HEK293 (cell line): ENCODE measurements around the gene FOXC2.

ENCODE experiments used
- CTCF ChIA-PET: fragments of 350-600 bp; formaldehyde crosslinking; extraction: SDS; loops from one replicate; lab custom pipeline; 2021; ENCODE audit warnings: antibody characterized with exemption; lab: Yijun Ruan, JAX
- POLR2A ChIA-PET: fragments of 300-600 bp; formaldehyde crosslinking; extraction: SDS; loops from one replicate; lab custom pipeline; 2020; ENCODE audit warnings: antibody characterized with exemption, inconsistent platforms; lab: Yijun Ruan, JAX
- H3K27ac ChIP-seq: fragments of 200-500 bp; sonication (Bioruptor generic); 2 replicates; pipeline ENCODE4 v1.5.1; 2014; ENCODE audit warnings: low read depth, low read length, control low read depth, inconsistent platforms; ENCODE audit errors: extremely low read depth
- H3K36me3 ChIP-seq, 2 experiments: fragments of 200-500 bp in 1 of 2; sonication (Bioruptor generic) in 1 of 2; 1 replicate in 1 of 2; 2 replicates in 1 of 2; pipeline ENCODE4 v1.5.1; 2014 to 2017; ENCODE audit warnings: inconsistent platforms in 2 of 2, low read length in 2 of 2; ENCODE audit not compliant: control insufficient read depth in 2 of 2, insufficient read depth in 1 of 2
- H3K4me1 ChIP-seq: fragments of 200-500 bp; sonication (Bioruptor generic); 2 replicates; pipeline ENCODE4 v1.5.1; 2014; ENCODE audit warnings: mild to moderate bottlenecking, low read length, inconsistent platforms; ENCODE audit not compliant: control insufficient read depth, insufficient read depth
- H3K4me3 ChIP-seq: 2 replicates; pipeline ENCODE4 v1.5.1; 2011; ENCODE audit warnings: low read depth, mild to moderate bottlenecking, control low read depth, low read length, moderate library complexity
- H3K9me3 ChIP-seq: fragments of 200-500 bp; sonication (Bioruptor generic); 2 replicates; pipeline ENCODE4 v1.5.1; 2014; ENCODE audit warnings: low read depth, low read length, inconsistent platforms; ENCODE audit not compliant: control insufficient read depth, insufficient read depth
- BCL11B ChIP-seq: fragments of 450-650 bp; formaldehyde crosslinking; IDR thresholded peaks from 2 replicates; pipeline ENCODE4 v1.5.1; 2016; ENCODE audit warnings: low read depth, missing biosample characterization, missing genetic modification characterization
- FEZF1 ChIP-seq: fragments of 450-650 bp; formaldehyde crosslinking; IDR thresholded peaks from 2 replicates; pipeline ENCODE4 v1.5.1; 2016; ENCODE audit warnings: missing biosample characterization, missing genetic modification characterization
- GLI2 ChIP-seq: fragments of 450-650 bp; formaldehyde crosslinking; IDR thresholded peaks from 2 replicates; pipeline ENCODE4; 2017; ENCODE audit warnings: missing biosample characterization, missing genetic modification characterization, low read depth, borderline replicate concordance
- HIC1 ChIP-seq: fragments of 450-650 bp; formaldehyde crosslinking; IDR thresholded peaks from 2 replicates; pipeline ENCODE4 v1.5.1; 2016; ENCODE audit warnings: missing biosample characterization, missing genetic modification characterization
- ZBTB1 ChIP-seq: fragments of 450-650 bp; formaldehyde crosslinking; IDR thresholded peaks from 2 replicates; pipeline ENCODE4 v1.5.1; 2016; ENCODE audit warnings: missing biosample characterization, missing genetic modification characterization
- ZBTB17 ChIP-seq: fragments of 450-650 bp; formaldehyde crosslinking; IDR thresholded peaks from 2 replicates; pipeline ENCODE4 v1.5.1; 2016; ENCODE audit warnings: missing biosample characterization, missing genetic modification characterization
- ZBTB21 ChIP-seq: fragments of 450-650 bp; formaldehyde crosslinking; IDR thresholded peaks from 2 replicates; pipeline ENCODE4 v1.5.1; 2017; ENCODE audit warnings: missing biosample characterization, missing genetic modification characterization
- ZEB2 ChIP-seq: fragments of 450-650 bp; formaldehyde crosslinking; IDR thresholded peaks from 2 replicates; pipeline ENCODE4 v1.5.1; 2016; ENCODE audit warnings: missing biosample characterization, missing genetic modification characterization
- ZFP37 ChIP-seq: fragments of 450-650 bp; formaldehyde crosslinking; IDR thresholded peaks from 2 replicates; pipeline ENCODE4 v1.5.1; 2016; ENCODE audit warnings: missing biosample characterization, missing genetic modification characterization
- ZFP69B ChIP-seq: fragments of 450-650 bp; formaldehyde crosslinking; IDR thresholded peaks from 2 replicates; pipeline ENCODE4 v1.5.1; 2016; ENCODE audit warnings: missing biosample characterization, missing genetic modification characterization
- ZNF169 ChIP-seq: fragments of 450-650 bp; formaldehyde crosslinking; IDR thresholded peaks from 2 replicates; pipeline ENCODE4 v1.5.1; 2016; ENCODE audit warnings: missing biosample characterization, missing genetic modification characterization
- ZNF184 ChIP-seq: fragments of 450-650 bp; IDR thresholded peaks from 2 replicates; pipeline ENCODE4 v1.5.1; 2018; ENCODE audit warnings: missing biosample characterization, mild to moderate bottlenecking, missing genetic modification characterization
- ZNF19 ChIP-seq: fragments of 450-650 bp; formaldehyde crosslinking; IDR thresholded peaks from 2 replicates; pipeline ENCODE4; 2016; ENCODE audit warnings: missing biosample characterization, missing genetic modification characterization, low read depth
- ZNF26 ChIP-seq: fragments of 450-650 bp; formaldehyde crosslinking; IDR thresholded peaks from 2 replicates; pipeline ENCODE4 v1.5.1; 2016; ENCODE audit warnings: missing biosample characterization, missing genetic modification characterization
- ZNF266 ChIP-seq: fragments of 450-650 bp; formaldehyde crosslinking; IDR thresholded peaks from 2 replicates; pipeline ENCODE4 v1.5.1; 2016; ENCODE audit warnings: missing biosample characterization, missing genetic modification characterization, low read depth
- ZNF394 ChIP-seq: fragments of 450-650 bp; formaldehyde crosslinking; IDR thresholded peaks from 2 replicates; pipeline ENCODE4 v1.5.1; 2016; ENCODE audit warnings: missing biosample characterization, missing genetic modification characterization, mild to moderate bottlenecking, moderate library complexity, borderline replicate concordance
- ZNF426 ChIP-seq: fragments of 450-650 bp; formaldehyde crosslinking; IDR thresholded peaks from 2 replicates; pipeline ENCODE4 v1.5.1; 2017; ENCODE audit warnings: missing biosample characterization, missing genetic modification characterization, mild to moderate bottlenecking, inconsistent platforms, moderate library complexity
- ZNF48 ChIP-seq: fragments of 450-650 bp; formaldehyde crosslinking; IDR thresholded peaks from 2 replicates; pipeline ENCODE4 v1.5.1; 2016; ENCODE audit warnings: missing biosample characterization, missing genetic modification characterization
- ZNF530 ChIP-seq: fragments of 450-650 bp; formaldehyde crosslinking; IDR thresholded peaks from 2 replicates; pipeline ENCODE4 v1.5.1; 2016; ENCODE audit warnings: low read depth, missing biosample characterization, missing genetic modification characterization
- ZNF561 ChIP-seq: fragments of 450-650 bp; IDR thresholded peaks from 2 replicates; pipeline ENCODE4 v1.5.1; 2018; ENCODE audit warnings: missing biosample characterization, missing genetic modification characterization, borderline replicate concordance
- ZNF624 ChIP-seq: fragments of 450-650 bp; formaldehyde crosslinking; IDR thresholded peaks from 2 replicates; pipeline ENCODE4 v1.5.1; 2017; ENCODE audit warnings: missing biosample characterization, missing genetic modification characterization
- ZNF629 ChIP-seq: fragments of 450-650 bp; formaldehyde crosslinking; IDR thresholded peaks from 2 replicates; pipeline ENCODE4 v1.5.1; 2017; ENCODE audit warnings: missing biosample characterization, missing genetic modification characterization
- ZNF654 ChIP-seq: fragments of 450-650 bp; formaldehyde crosslinking; IDR thresholded peaks from 2 replicates; pipeline ENCODE4 v1.5.1; 2016; ENCODE audit warnings: low read depth, missing biosample characterization, missing genetic modification characterization
- ZNF658 ChIP-seq: fragments of 450-650 bp; formaldehyde crosslinking; IDR thresholded peaks from 2 replicates; pipeline ENCODE4; 2016; ENCODE audit warnings: missing biosample characterization, missing genetic modification characterization
- ZNF776 ChIP-seq: fragments of 450-650 bp; formaldehyde crosslinking; IDR thresholded peaks from 2 replicates; pipeline ENCODE4 v1.5.0; 2017; ENCODE audit warnings: missing biosample characterization, missing genetic modification characterization, borderline replicate concordance

FOXC2 gene

GRCh38 chr16:86549893-86550190, 16.8 kb upstream of the FOXC2 start (continued):
- no peak for TF ChIP-seq ZNF426 (tag by site-specific recombination)
- no peak for TF ChIP-seq ZNF394
- TF ChIP-seq HIC1 (tag by site-specific recombination), result no peak
- no peak for TF ChIP-seq ZBTB21 (tag by site-specific recombination)
- TF ChIP-seq ZFP37 (tag by site-specific recombination), result no peak

DNA sequence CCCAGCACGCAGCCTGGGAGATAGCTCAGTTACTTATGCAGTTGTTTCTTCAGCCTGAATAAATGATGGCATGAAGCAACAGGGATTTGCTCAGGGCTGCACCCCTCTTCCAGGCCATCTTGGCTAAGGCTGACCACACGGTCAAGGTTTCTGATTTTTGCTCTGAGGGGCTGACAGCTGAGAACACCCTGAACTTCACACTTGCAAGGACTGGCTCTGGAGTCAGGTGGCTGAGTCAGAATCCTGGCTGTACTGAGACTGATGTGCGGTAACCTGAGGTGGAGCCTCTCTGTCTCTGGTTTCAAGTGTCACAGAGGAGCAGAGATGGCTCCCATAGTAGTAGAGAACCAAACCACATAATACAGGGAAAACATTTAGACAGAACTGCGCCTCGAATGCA, 16.3 kb upstream of the FOXC2 start:
- TF ChIP-seq ZNF48 (tag by site-specific recombination) (no peak), ZEB2 (tag by site-specific recombination) (no peak), ZBTB17 (tag by site-specific recombination) (no peak)
- Histone ChIP-seq H3K4me3 (no peak overlapping the region), H3K27ac (no peak overlapping the region), H3K36me3 (peaks cover 11 to 84% of the 10 kb centered on the region in 2 experiments), H3K4me1 (no peaks in the 10 kb centered on the region), H3K9me3 (no peaks in the 10 kb centered on the region)
- CTCF ChIA-PET, result interaction anchor here (0.9 kb wide), 1 partner anchor 729 kb away, joined by 3 read pairs; no protein-coding TSS in a partner anchor
- POLR2A ChIA-PET, result no interaction called here

DNA sequence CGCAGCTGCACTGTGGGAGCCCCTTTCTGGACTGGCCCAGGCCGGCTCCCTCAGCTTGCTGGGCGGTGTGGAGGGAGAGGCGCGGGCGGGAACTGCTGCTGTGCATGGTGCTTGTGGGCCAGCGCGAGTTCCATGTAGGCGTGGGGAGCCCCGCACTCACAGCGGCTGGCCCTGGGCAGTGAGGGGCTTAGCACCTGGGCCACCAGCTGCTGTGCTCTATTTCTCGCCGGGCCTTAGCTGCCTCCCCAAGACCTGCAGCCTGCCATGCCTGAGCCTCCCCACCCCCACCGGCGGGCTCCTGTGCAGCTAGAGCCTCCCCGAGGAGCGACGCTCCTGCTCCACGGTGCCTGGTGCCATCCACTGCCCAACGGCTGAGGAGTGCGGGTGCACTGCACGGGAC, 13.3 kb upstream of the FOXC2 start:
- TF ChIP-seq ZFP69B (tag by site-specific recombination) (no peak), ZNF658 (tag by site-specific recombination) (no peak), ZNF184 (tag by site-specific recombination) (no peak), ZNF776 (tag by site-specific recombination) (no peak), FEZF1 (tag by site-specific recombination) (no peak), BCL11B (tag by site-specific recombination) (no peak), ZNF624 (no peak), GLI2 (tag by site-specific recombination) (no peak), ZNF561 (tag by site-specific recombination) (no peak), ZNF266 (tag by site-specific recombination) (no peak), ZNF530 (tag by site-specific recombination) (no peak), ZBTB1 (tag by site-specific recombination) (no peak), ZNF19 (tag by site-specific recombination) (no peak), ZNF169 (tag by site-specific recombination) (no peak), ZNF654 (tag by site-specific recombination) (no peak), ZNF26 (tag by site-specific recombination) (no peak), ZNF629 (no peak)
- H3K9me3 ChIP-seq, result no peaks in the 10 kb centered on the region
- H3K36me3 ChIP-seq, result peaks cover under 1 to 55% of the 10 kb centered on the region in 2 experiments; a peak in 2 of 3 replicates
- CTCF ChIA-PET, result no interaction called here
- no peak overlapping the region for H3K4me3 ChIP-seq
- H3K4me1 ChIP-seq, result no peaks in the 10 kb centered on the region
- no peak overlapping the region for H3K27ac ChIP-seq
- POLR2A ChIA-PET, result no interaction called here
